ENCODE results near the gene TM7SF3. TPM values are rescaled to one million over a fixed set of nuclear protein-coding genes. Genes with fewer than 3 reads are reported as not detected.
A peak's percentile ranks its signal among the peaks of the same experiment; 100 is the strongest.

TM7SF3 gene
- total RNA-seq, 4 donors from 2014 or later: 31.8 to 50.7 (median 40.5) TPM

- H3K27me3 ChIP-seq: no peaks in the 10 kb centered on the region
- H3K4me1 ChIP-seq: peaks cover 0 to 19% (median 4%) of the 10 kb centered on the region in 4 donors
- TF ChIP-seq EP300 (IDR thresholded peaks at IDR 0.05): no peak
- no peak for TF ChIP-seq POLR2AphosphoS5 (IDR thresholded peaks at IDR 0.05)
- TF ChIP-seq, protein P1, sequence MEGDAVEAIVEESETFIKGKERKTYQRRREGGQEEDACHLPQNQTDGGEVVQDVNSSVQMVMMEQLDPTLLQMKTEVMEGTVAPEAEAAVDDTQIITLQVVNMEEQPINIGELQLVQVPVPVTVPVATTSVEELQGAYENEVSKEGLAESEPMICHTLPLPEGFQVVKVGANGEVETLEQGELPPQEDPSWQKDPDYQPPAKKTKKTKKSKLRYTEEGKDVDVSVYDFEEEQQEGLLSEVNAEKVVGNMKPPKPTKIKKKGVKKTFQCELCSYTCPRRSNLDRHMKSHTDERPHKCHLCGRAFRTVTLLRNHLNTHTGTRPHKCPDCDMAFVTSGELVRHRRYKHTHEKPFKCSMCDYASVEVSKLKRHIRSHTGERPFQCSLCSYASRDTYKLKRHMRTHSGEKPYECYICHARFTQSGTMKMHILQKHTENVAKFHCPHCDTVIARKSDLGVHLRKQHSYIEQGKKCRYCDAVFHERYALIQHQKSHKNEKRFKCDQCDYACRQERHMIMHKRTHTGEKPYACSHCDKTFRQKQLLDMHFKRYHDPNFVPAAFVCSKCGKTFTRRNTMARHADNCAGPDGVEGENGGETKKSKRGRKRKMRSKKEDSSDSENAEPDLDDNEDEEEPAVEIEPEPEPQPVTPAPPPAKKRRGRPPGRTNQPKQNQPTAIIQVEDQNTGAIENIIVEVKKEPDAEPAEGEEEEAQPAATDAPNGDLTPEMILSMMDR (IDR thresholded peaks at IDR 0.05): no peak
- TF ChIP-seq POLR2A (IDR thresholded peaks at IDR 0.05; ENCODE audit: low read depth): no peak
- DNase-seq (ENCODE audit: extremely low spot score): no peak
- peaks cover 0 to 10% (median 5%) of the 10 kb centered on the region in 4 donors for H3K9me3 ChIP-seq
- H3K27ac ChIP-seq (replicated peaks in 1 of 4): no peak overlapping the region
- intact Hi-C loops (cut with DNase I): no loop called here
- peaks cover 0 to 4% (median 0%) of the 10 kb centered on the region in 4 donors for H3K36me3 ChIP-seq
- H3K4me3 ChIP-seq: no peak overlapping the region
- 85% methylated on average over 1 of the region's 1 CpG for WGBS
These were observed 65.9 kb downstream of the TM7SF3 start for GRCh38 chr12:26948309-26948708.

DNA sequence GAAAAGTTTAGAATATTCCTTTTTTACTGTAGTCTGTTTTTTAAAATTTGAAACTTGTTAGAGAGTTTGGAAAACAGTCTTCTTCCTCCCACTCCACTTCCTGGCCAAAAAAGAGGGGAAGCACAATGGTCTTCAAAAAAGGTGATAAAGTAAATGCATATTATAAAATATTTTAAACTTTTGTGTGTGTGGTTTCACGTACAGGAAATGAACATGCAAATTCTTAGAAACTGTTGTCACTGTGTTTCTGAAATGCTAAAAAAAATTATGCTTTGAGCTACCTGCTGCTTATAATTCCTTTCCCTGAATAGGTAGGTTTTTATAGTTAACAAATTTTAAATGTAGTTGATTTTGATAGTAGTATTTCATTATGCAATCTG is 73.0 kb downstream of the TM7SF3 start:
- peaks cover 32 to 56% (median 50%) of the 10 kb centered on the region in 4 donors for H3K4me1 ChIP-seq
- peaks cover 0 to 4% (median 0%) of the 10 kb centered on the region in 4 donors for H3K9me3 ChIP-seq
- TF ChIP-seq POLR2A (IDR thresholded peaks at IDR 0.05; ENCODE audit: low read depth): no peak
- TF ChIP-seq, protein P1 (IDR thresholded peaks at IDR 0.05): no peak
- TF ChIP-seq POLR2AphosphoS5 (IDR thresholded peaks at IDR 0.05): no peak
- no peak for TF ChIP-seq EP300 (IDR thresholded peaks at IDR 0.05)
- DNase-seq (ENCODE audit: extremely low spot score): no peak
- WGBS: 50% methylated on average over 1 of the region's 1 CpG
- H3K36me3 ChIP-seq: no peaks in the 10 kb centered on the region
- no peaks in the 10 kb centered on the region for H3K27me3 ChIP-seq
- no peak overlapping the region for H3K4me3 ChIP-seq
- intact Hi-C loops (cut with DNase I): no loop called here
- H3K27ac ChIP-seq (replicated peaks in 1 of 4): no peak overlapping the region

GRCh38 chr12:26940516-26941214 is 73.5 kb downstream of the TM7SF3 start:
- intact Hi-C loops (cut with DNase I): no loop called here

GRCh38 chr12:26939953-26940352 is 74.2 kb downstream of the TM7SF3 start:
- TF ChIP-seq, protein P1 (IDR thresholded peaks at IDR 0.05): no peak
- no peak for TF ChIP-seq POLR2AphosphoS5 (IDR thresholded peaks at IDR 0.05)
- TF ChIP-seq EP300 (IDR thresholded peaks at IDR 0.05): no peak
- no peak for TF ChIP-seq POLR2A (IDR thresholded peaks at IDR 0.05; ENCODE audit: low read depth)
- H3K27me3 ChIP-seq: no peaks in the 10 kb centered on the region
- peak overlapping the region in 2 of 4 donors; percentile 96 to 97 for H3K27ac ChIP-seq (replicated peaks in 1 of 4)
- DNase-seq (ENCODE audit: extremely low spot score): no peak
- peak overlapping the region; percentile 89 to 96 (median 93) for H3K4me3 ChIP-seq
- 26% methylated on average over 1 of the region's 1 CpG for WGBS
- no peaks in the 10 kb centered on the region for H3K36me3 ChIP-seq
- peaks cover 41 to 69% (median 61%) of the 10 kb centered on the region in 4 donors for H3K4me1 ChIP-seq
- intact Hi-C loops (cut with DNase I): loop anchor here (5.0 to 10.0 kb wide), 3 partner anchors 72 to 367 kb away; partner anchors contain the start of gene TM7SF3
- peaks cover 0 to 4% (median 0%) of the 10 kb centered on the region in 4 donors for H3K9me3 ChIP-seq

More at GRCh38 chr12:26940516-26941214, 73.5 kb downstream of the TM7SF3 start:
- H3K27ac ChIP-seq (replicated peaks in 1 of 4): no peak overlapping the region
- peaks cover 36 to 62% (median 55%) of the 10 kb centered on the region in 4 donors for H3K4me1 ChIP-seq
- DNase-seq (ENCODE audit: extremely low spot score): no peak
- WGBS: 65% methylated on average over 3 of the region's 3 CpGs
- H3K27me3 ChIP-seq: no peaks in the 10 kb centered on the region
- H3K9me3 ChIP-seq: peaks cover 0 to 4% (median 0%) of the 10 kb centered on the region in 4 donors
- no peak for TF ChIP-seq POLR2A (IDR thresholded peaks at IDR 0.05; ENCODE audit: low read depth)
- TF ChIP-seq, protein P1 (IDR thresholded peaks at IDR 0.05): no peak
- TF ChIP-seq EP300 (IDR thresholded peaks at IDR 0.05): no peak
- no peak for TF ChIP-seq POLR2AphosphoS5 (IDR thresholded peaks at IDR 0.05)
- peak overlapping the region in 1 of 4 donors; percentile 96 for H3K4me3 ChIP-seq
- H3K36me3 ChIP-seq: no peaks in the 10 kb centered on the region
